Panc1 (cell line): ENCODE data around the gene ENOX1.

ENCODE experiments used
- POLR2AphosphoS5 ChIP-seq: IDR thresholded peaks from 2 replicates; pipeline ENCODE4 v1.6.1; 2012; ENCODE audit warnings: mild to moderate bottlenecking, low read depth, low read length, moderate library complexity
- TCF7L2 ChIP-seq: IDR thresholded peaks from 2 replicates; pipeline ENCODE4 v1.6.1; 2011; ENCODE audit warnings: mild to moderate bottlenecking, low read depth, low read length, inconsistent platforms
- TF ChIP-seq, protein P1 (sequence below): fragments of 450-650 bp; IDR thresholded peaks from 2 replicates; pipeline ENCODE4 v1.5.1; 2017; ENCODE audit warnings: mild to moderate bottlenecking
- TF ChIP-seq, protein P2 (sequence below), 2 experiments: IDR thresholded peaks; 2 replicates each; pipeline ENCODE4 v1.6.1; 2011 to 2012; ENCODE audit warnings: low read depth in 2 of 2, control low read depth in 1 of 2, low read length in 1 of 2, mild to moderate bottlenecking in 1 of 2, moderate library complexity in 1 of 2; ENCODE audit not compliant: insufficient read depth in 1 of 2

- TF ChIP-seq, protein P1, sequence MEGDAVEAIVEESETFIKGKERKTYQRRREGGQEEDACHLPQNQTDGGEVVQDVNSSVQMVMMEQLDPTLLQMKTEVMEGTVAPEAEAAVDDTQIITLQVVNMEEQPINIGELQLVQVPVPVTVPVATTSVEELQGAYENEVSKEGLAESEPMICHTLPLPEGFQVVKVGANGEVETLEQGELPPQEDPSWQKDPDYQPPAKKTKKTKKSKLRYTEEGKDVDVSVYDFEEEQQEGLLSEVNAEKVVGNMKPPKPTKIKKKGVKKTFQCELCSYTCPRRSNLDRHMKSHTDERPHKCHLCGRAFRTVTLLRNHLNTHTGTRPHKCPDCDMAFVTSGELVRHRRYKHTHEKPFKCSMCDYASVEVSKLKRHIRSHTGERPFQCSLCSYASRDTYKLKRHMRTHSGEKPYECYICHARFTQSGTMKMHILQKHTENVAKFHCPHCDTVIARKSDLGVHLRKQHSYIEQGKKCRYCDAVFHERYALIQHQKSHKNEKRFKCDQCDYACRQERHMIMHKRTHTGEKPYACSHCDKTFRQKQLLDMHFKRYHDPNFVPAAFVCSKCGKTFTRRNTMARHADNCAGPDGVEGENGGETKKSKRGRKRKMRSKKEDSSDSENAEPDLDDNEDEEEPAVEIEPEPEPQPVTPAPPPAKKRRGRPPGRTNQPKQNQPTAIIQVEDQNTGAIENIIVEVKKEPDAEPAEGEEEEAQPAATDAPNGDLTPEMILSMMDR: no peak
- TF ChIP-seq, protein P2, sequence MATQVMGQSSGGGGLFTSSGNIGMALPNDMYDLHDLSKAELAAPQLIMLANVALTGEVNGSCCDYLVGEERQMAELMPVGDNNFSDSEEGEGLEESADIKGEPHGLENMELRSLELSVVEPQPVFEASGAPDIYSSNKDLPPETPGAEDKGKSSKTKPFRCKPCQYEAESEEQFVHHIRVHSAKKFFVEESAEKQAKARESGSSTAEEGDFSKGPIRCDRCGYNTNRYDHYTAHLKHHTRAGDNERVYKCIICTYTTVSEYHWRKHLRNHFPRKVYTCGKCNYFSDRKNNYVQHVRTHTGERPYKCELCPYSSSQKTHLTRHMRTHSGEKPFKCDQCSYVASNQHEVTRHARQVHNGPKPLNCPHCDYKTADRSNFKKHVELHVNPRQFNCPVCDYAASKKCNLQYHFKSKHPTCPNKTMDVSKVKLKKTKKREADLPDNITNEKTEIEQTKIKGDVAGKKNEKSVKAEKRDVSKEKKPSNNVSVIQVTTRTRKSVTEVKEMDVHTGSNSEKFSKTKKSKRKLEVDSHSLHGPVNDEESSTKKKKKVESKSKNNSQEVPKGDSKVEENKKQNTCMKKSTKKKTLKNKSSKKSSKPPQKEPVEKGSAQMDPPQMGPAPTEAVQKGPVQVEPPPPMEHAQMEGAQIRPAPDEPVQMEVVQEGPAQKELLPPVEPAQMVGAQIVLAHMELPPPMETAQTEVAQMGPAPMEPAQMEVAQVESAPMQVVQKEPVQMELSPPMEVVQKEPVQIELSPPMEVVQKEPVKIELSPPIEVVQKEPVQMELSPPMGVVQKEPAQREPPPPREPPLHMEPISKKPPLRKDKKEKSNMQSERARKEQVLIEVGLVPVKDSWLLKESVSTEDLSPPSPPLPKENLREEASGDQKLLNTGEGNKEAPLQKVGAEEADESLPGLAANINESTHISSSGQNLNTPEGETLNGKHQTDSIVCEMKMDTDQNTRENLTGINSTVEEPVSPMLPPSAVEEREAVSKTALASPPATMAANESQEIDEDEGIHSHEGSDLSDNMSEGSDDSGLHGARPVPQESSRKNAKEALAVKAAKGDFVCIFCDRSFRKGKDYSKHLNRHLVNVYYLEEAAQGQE (IDR thresholded peaks at IDR 0.05; ENCODE audit: insufficient read depth in 1 of 2, low read depth in 2 of 2, low read length in 1 of 2): no peak
- TF ChIP-seq POLR2AphosphoS5 (no peak), TCF7L2 (no peak)
Observed at GRCh38 chr13:43686557-43686956, 100.2 kb downstream of the ENOX1 start.
